ENCODE measurements around the gene CLIC4. TPM values are rescaled to one million over a fixed set of nuclear protein-coding genes. Genes with fewer than 3 reads are reported as not detected.

CLIC4 gene
- total and polyA plus RNA-seq, 9 of the 15 experiments (the other 6 are each of a cell fraction or from before 2014, with no cell fraction given) = 16.0 to 67.5 (median 38.4) TPM

DNA sequence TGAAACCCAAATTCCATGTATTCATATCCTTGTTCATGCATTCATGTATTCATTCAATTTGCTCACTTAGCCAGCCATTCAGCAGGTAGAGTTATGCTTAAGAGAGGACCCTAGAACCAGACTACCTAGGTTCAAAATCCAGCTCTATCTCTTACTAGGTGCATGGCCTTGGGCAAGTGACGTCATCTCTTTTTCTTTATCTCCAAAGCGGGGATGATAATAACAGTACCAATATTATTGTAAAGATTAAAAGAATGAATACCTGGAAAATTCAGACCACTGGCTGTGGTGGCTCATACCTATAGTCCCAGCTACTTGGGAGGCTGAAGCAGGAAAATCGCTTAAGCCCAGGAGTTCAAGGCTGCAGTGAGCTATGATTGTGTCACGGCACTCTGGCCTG, 33.9 kb upstream of the CLIC4 start:
- Histone ChIP-seq H2AFZ (ENCODE audit: low read depth, low read length) (no peak overlapping the region), H3K27me3 (ENCODE audit: control insufficient read depth in 2 of 2, insufficient read depth in 2 of 2, low read length in 2 of 2) (no peaks in the 10 kb centered on the region), H3K79me2 (ENCODE audit: control insufficient read depth, insufficient read depth, low read length) (no peaks in the 10 kb centered on the region), H3K4me2 (ENCODE audit: insufficient read depth, low read length) (no peak overlapping the region), H3K9me3 (replicated peaks; ENCODE audit: control insufficient read depth, insufficient read depth, low read depth, low read length) (no peaks in the 10 kb centered on the region), H3K4me3 (no peak overlapping the region), H3K9ac (ENCODE audit: insufficient read depth in 1 of 2, low read depth in 2 of 2, low read length in 2 of 2) (no peak overlapping the region), H3K27ac (ENCODE audit: extremely low read depth, low read depth, low read length) (no peak overlapping the region), H3K4me1 (replicated peaks in 1 of 2; ENCODE audit: control insufficient read depth in 2 of 2, insufficient read depth in 2 of 2, low read length in 2 of 2) (peaks cover 5 to 12% of the 10 kb centered on the region in 2 experiments; a peak in 3 of 5 replicates), H4K20me1 (replicated peaks; ENCODE audit: control insufficient read depth, insufficient read depth, low read length) (no peaks in the 10 kb centered on the region), H3K36me3 (ENCODE audit: control insufficient read depth, insufficient read depth, low read length) (no peaks in the 10 kb centered on the region), H3K9me1 (ENCODE audit: control insufficient read depth, insufficient read depth, low read length) (no peaks in the 10 kb centered on the region)
- DNase-seq (ENCODE audit: extremely low read depth in 1 of 4, low spot score in 3 of 4) = peak in 1 of 4 experiments; percentile 4
- 43% methylated on average over 4 of the region's 4 CpGs for WGBS (ENCODE audit: insufficient coverage, low coverage, missing lambda C conversion rate)
- ATAC-seq = no peak
- intact Hi-C loops (cut with micrococcal nuclease) = no loop called here
- no peak for FAIRE-seq
- POLR2A ChIA-PET = no interaction called here
- TF ChIP-seq JUN (IDR thresholded peaks at IDR 0.05; ENCODE audit: borderline replicate concordance, low read depth, low read length) (no peak), JUN (CRISPR knock-in tag; IDR thresholded peaks at IDR 0.05; ENCODE audit: borderline replicate concordance) (peak; percentile 41; the same call in 1 of the 2 replicates), ZNF316 (IDR thresholded peaks at IDR 0.05) (no peak), SLC30A9 (CRISPR knock-in tag; IDR thresholded peaks at IDR 0.05) (no peak), JUND (IDR thresholded peaks at IDR 0.05; ENCODE audit: borderline replicate concordance, low read depth, low read length) (0 out of 2 replicates have a peak, but pooled peaks have one; percentile 22), JUND (tag; IDR thresholded peaks at IDR 0.05; ENCODE audit: borderline replicate concordance, low read depth, low read length) (no peak), ATF7 (IDR thresholded peaks at IDR 0.05) (peak; percentile 61; the same call in 1 of the 2 replicates)
- TF ChIP-seq, protein P1, sequence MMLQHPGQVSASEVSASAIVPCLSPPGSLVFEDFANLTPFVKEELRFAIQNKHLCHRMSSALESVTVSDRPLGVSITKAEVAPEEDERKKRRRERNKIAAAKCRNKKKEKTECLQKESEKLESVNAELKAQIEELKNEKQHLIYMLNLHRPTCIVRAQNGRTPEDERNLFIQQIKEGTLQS (IDR thresholded peaks at IDR 0.05) = peak; percentile 69
- TF ChIP-seq, protein P1 (CRISPR knock-in tag; conservative IDR thresholded peaks at IDR 0.05) = no peak
- CTCF ChIA-PET (ENCODE audit: low intra/inter-chr PET ratio) = no interaction called here
- BruUV-seq (replicated peaks) = no TSS peak
- in situ Hi-C loops (cut with MboI) = no loop called here

All from K562 (cell line).